ENCODE results near the gene RPUSD3.

GRCh38 chr3:9846231-9846630 lies 2.4 kb upstream of the RPUSD3 start:
- TF ChIP-seq CTCF (IDR thresholded peaks at IDR 0.05; ENCODE audit: low read length) (no peak), EZH2phosphoT487 (IDR thresholded peaks at IDR 0.05; ENCODE audit: low read length) (no peak), EZH2 (optimal IDR thresholded peaks at IDR 0.05; ENCODE audit: low read depth, low read length) (no peak)

Measured in MM.1S (cell line).